ENCODE results near the gene ETFA. TPM values are rescaled to one million over a fixed set of nuclear protein-coding genes. Genes with fewer than 3 reads are reported as not detected.
"Not testable (repeated sequence)": the region's sequence is repeated elsewhere in the genome, so short reads cannot be mapped to it uniquely, and the experiment has no call there.

Gene ETFA
- polyA plus RNA-seq, 6 donors from 2014 or later, result 88.5 to 115 (median 105) TPM

DNA sequence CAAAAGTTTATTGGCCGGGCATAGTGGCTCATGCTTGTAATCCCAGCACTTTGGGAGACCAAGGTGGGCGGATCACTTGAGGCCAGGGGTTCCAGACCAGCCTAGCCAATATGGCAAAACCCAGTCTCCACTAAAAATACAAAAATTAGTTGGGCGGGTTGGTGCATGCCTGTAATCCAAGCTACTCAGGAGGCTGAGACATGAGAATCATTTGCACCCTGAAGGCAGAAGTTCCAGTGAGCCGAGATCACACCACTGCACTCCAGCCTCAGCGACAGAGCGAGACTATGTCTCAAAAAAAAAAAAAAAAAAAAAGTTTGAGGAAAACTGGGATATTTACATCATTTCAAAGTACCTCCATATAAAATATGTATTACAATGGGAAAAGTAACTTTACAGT is 40.4 kb downstream of the ETFA start:
- H3K4me1 Mint-ChIP-seq, result no peaks in the 10 kb centered on the region
- peaks cover 0 to 40% (median 28%) of the 10 kb centered on the region in 7 donors for H3K9me3 Mint-ChIP-seq
- peaks cover 44 to 50% of the 10 kb centered on the region in 2 donors for H3K36me3 Mint-ChIP-seq
- no peak overlapping the region for H3K4me3 Mint-ChIP-seq
- ATAC-seq (ENCODE audit: low read depth in 2 of 2) (no peak), DNase-seq (no peak)
- no peaks in the 10 kb centered on the region for H3K27me3 Mint-ChIP-seq
- H3K27ac Mint-ChIP-seq, result no peak overlapping the region

DNA sequence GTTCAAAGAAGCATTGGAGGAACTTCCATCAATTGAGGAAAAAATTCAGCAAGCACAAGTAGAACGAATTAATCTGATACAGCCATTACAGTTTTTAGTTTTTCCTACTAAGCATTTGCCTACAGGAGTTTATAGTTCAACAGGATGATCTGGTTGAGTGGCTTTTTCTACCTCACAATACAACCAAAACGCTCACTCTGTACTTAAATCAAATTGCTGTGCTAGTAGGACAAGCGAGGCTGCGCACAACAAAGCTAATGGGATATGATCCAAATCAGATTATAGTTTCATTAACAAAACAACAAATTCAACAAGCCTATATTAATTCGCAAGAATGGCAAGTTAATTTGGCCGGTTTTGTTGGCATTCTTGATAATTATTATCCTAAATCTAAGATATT is 44.2 kb downstream of the ETFA start:
- peaks cover 12 to 77% (median 63%) of the 10 kb centered on the region in 7 donors for H3K9me3 Mint-ChIP-seq
- peaks cover 78 to 80% of the 10 kb centered on the region in 2 donors for H3K36me3 Mint-ChIP-seq
- H3K27me3 Mint-ChIP-seq, result no peaks in the 10 kb centered on the region
- no peak overlapping the region for H3K4me3 Mint-ChIP-seq
- ATAC-seq (ENCODE audit: low read depth in 2 of 2), result no peak
- H3K27ac Mint-ChIP-seq, result no peak overlapping the region
- DNase-seq, result no peak
- no peaks in the 10 kb centered on the region for H3K4me1 Mint-ChIP-seq

DNA sequence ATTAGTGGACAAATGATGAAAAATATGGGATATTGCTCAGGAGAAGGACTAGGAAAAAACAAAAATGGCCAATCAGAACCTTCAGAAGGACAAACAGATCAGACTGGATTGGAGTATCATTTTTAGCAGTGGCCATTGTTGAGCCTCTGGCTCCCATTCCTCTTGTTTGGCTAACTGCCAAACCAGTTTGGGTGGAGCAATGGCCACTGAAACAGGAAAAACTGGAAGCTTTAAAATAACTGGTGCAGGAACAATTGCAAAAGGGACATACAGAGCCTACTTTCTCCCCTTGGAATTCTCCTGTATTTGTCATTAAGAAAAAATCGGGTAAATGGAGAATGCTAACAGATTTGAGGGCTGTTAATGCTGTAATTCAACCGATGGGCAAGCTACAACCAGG is 45.5 kb downstream of the ETFA start:
- H3K4me1 Mint-ChIP-seq; H3K27ac Mint-ChIP-seq; DNase-seq; H3K4me3 Mint-ChIP-seq; ATAC-seq (ENCODE audit: low read depth in 2 of 2); H3K27me3 Mint-ChIP-seq: not testable (repeated sequence)
- Mint-ChIP-seq H3K9me3 (peaks cover 12 to 81% (median 65%) of the 10 kb centered on the region in 7 donors), H3K36me3 (peaks cover 83 to 86% of the 10 kb centered on the region in 2 donors)

DNA sequence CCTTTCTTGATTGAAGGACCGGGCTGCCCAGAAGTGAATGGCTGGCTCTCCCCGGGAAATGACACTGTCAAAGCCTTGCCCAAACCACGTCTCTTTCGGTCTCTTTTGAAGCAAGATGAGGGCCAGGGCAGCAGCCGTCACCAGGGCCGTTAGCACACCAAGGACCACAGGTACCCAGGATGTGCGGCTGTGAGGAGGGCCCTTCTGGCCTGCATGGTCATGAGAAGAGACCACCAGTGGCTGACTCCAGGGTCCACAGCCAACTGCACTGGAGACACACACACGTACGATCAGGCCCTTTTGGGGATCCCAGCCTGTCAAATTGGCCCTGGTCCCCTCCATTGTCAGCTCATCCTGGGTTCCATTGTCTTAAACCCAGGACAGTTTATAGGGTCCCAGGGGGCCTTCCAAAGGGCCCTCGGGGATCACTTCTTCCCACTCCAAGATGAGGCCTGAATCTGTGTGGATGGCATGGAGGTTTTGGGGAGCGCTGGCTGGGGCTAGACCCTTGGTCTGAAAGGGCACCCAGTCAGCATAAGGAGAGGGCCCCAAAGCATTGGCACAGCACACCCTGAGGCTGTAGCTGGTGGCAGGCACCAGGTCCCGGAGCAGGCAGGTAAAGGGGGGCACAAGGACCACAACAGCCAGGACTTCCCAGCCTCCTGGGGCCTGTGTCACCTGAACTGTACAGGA is 50.9 kb downstream of the ETFA start:
- ATAC-seq (ENCODE audit: low read depth in 2 of 2) (no peak), DNase-seq (no peak)
- Mint-ChIP-seq H3K9me3 (peaks cover 12 to 37% (median 34%) of the 10 kb centered on the region in 7 donors), H3K4me3 (no peak overlapping the region), H3K36me3 (peaks cover 49 to 53% of the 10 kb centered on the region in 2 donors), H3K27me3 (no peaks in the 10 kb centered on the region), H3K4me1 (no peaks in the 10 kb centered on the region), H3K27ac (no peak overlapping the region)

DNA sequence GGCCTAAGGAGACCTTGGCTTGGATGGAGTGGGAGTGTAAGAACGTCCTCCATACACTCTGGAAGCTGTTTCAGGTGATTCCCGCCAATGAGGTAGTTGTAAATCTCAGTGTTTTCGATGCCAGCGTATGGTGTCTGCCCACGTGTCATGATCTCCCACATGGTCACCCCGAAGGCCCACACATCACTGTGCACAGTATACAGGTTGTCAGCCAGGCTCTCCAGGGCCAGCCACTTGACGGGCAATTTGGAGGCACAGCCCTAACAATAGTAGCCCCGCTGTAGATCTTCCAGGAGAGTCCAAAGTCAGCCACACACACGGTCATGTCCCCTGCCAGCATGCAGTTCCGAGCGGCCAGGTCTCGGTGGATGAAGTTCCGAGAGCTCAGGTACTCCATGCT is 51.9 kb downstream of the ETFA start:
- peak overlapping the region in 1 of 6 donors; percentile 60 for H3K27ac Mint-ChIP-seq
- peak overlapping the region in 1 of 8 donors; percentile 52 for H3K4me3 Mint-ChIP-seq
- H3K9me3 Mint-ChIP-seq, result peaks cover 9 to 27% (median 24%) of the 10 kb centered on the region in 7 donors
- DNase-seq (no peak), ATAC-seq (ENCODE audit: low read depth in 2 of 2) (no peak)
- peaks cover 39 to 43% of the 10 kb centered on the region in 2 donors for H3K36me3 Mint-ChIP-seq
- no peaks in the 10 kb centered on the region for H3K4me1 Mint-ChIP-seq
- no peaks in the 10 kb centered on the region for H3K27me3 Mint-ChIP-seq

DNA sequence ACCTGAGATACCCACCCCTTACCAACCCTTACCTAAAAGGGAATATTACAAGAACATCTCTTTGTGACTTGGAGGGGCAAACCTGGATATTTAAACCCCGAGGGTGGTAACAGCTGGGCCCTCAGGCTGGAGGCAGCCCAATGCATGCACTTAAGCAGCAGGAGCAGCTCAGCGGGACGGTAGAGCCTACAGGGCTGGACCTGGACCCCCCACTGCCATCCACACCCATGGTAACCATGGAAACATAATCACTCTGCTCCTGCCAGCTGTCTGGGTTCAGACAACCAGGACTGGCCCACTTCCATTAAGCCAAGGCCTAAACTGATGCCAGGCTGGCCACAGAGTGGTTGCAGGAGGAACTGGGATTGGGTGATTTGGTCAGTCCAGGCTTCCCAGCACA is 52.8 kb downstream of the ETFA start:
- H3K9me3 Mint-ChIP-seq, result peaks cover 4 to 19% (median 17%) of the 10 kb centered on the region in 7 donors
- DNase-seq (no peak), ATAC-seq (ENCODE audit: low read depth in 2 of 2) (no peak)
- no peaks in the 10 kb centered on the region for H3K4me1 Mint-ChIP-seq
- no peak overlapping the region for H3K4me3 Mint-ChIP-seq
- H3K27me3 Mint-ChIP-seq, result no peaks in the 10 kb centered on the region
- no peak overlapping the region for H3K27ac Mint-ChIP-seq
- peaks cover 30 to 34% of the 10 kb centered on the region in 2 donors for H3K36me3 Mint-ChIP-seq

DNA sequence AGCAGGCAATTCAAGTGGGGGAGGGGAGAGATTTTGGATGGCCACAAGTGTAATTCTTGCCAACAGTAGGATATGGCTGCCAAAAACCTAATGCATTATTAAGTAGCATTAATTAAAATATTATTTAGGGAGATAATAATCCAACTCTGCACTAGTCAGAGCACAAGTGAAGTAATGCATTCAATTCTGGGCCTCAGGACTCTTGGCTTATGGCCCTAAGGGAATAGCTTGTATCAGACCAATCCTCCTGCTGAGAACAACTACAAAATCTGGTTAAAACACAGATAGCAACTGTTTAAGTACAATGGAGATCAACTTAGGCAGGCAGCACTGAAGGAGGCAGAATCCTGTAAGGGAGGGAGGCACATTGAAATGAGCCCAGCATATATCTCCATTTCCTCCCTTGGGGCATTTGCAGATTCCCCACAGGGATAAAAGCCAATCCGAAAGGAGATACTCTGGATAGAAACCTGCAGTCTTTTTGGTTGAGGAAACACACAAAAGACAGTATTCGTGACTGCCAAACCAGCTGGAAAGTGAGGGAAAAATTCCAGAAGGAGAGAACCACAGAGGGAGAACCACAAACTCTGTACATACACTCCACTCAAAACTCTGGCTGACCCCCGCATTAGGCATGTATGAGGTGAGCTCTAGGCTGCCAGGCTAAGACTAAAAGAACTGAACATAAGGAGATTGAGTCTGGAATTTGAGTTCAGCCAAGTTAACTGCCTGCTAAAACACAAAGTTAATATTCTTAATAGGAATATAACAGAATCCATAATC is 57.4 kb downstream of the ETFA start:
- ATAC-seq (ENCODE audit: low read depth in 2 of 2) (no peak), DNase-seq (no peak)
- Mint-ChIP-seq H3K27ac (no peak overlapping the region), H3K27me3 (no peaks in the 10 kb centered on the region), H3K36me3 (no peaks in the 10 kb centered on the region), H3K9me3 (peaks cover 0 to 4% (median 0%) of the 10 kb centered on the region in 7 donors), H3K4me3 (no peak overlapping the region), H3K4me1 (peaks cover 0 to 4% (median 0%) of the 10 kb centered on the region in 3 donors)

DNA sequence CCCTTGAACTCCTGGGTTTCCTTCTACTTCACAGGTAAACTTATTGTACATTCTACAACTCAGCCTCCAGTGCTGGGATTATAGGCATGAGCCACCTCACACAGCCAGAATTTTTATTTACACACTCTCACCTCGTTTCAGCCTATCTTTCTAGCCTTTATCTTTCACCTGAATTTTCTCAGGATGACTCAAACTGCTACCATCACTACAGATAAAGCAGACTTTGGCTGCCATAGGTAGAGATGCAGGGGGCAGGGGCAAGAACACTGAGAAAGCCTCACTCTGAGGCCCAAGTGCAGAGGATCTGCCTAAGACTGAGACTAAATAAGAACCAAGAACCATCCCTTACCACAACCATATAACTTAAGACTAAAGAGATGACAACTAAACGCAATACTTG is 59.0 kb downstream of the ETFA start:
- no peak overlapping the region for H3K4me3 Mint-ChIP-seq
- no peaks in the 10 kb centered on the region for H3K27me3 Mint-ChIP-seq
- H3K9me3 Mint-ChIP-seq, result peaks cover 0 to 4% (median 0%) of the 10 kb centered on the region in 7 donors
- DNase-seq, result no peak
- no peaks in the 10 kb centered on the region for H3K36me3 Mint-ChIP-seq
- peaks cover 0 to 4% (median 0%) of the 10 kb centered on the region in 3 donors for H3K4me1 Mint-ChIP-seq
- no peak for ATAC-seq (ENCODE audit: low read depth in 2 of 2)
- H3K27ac Mint-ChIP-seq, result no peak overlapping the region

DNA sequence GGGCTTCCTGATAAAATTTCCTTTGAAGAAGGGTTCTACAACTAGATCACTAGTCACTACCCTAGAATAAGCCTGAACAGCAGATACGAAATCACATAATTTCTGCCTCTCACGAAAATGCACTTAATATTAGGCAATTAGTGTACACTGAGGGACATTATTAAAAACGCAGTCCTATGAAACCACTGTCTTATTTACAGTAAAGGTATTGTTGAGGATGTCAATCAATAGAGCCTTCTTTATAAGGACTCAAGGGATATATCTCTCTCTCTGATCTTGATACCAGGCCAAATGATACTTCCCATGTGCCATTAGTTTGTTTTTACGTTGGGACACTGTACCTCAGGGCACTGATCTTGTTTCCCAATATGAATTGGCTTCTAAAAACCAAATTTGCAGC is 59.6 kb downstream of the ETFA start:
- Mint-ChIP-seq H3K9me3 (peaks cover 0 to 3% (median 0%) of the 10 kb centered on the region in 7 donors), H3K27ac (no peak overlapping the region), H3K4me3 (no peak overlapping the region), H3K27me3 (no peaks in the 10 kb centered on the region), H3K4me1 (peaks cover 0 to 4% (median 0%) of the 10 kb centered on the region in 3 donors), H3K36me3 (no peaks in the 10 kb centered on the region)
- DNase-seq (no peak), ATAC-seq (ENCODE audit: low read depth in 2 of 2) (no peak)

DNA sequence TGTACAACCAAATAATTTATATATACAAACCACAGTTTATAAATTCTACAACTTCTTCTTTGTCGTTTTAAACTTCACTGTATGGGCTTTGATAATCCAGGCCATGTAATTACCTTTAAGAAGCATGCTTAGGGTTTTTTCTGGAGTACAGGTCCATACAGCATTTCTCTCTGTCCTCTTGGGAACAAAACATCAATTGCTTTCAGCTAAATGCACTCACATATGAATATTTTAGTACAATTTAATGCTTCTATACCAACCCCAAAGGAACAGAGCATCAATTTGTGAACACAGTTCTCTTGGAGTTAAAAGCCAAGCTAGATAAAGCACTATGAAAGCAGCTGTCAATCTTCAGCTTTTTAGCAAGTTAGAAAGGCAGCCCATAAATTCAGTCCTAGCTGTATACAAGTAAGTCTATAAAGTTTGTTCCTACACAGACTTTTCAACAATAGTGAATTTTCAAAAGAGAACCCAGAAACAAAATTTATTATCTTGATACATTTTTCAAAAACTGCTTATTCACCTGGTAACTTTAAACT is 66.1 kb downstream of the ETFA start:
- no peaks in the 10 kb centered on the region for H3K9me3 Mint-ChIP-seq
- no peak for DNase-seq
- H3K4me1 Mint-ChIP-seq, result no peaks in the 10 kb centered on the region
- H3K27ac Mint-ChIP-seq, result no peak overlapping the region
- H3K36me3 Mint-ChIP-seq, result peaks cover 10% of the 10 kb centered on the region in 2 donors
- no peak for ATAC-seq (ENCODE audit: low read depth in 2 of 2)
- no peaks in the 10 kb centered on the region for H3K27me3 Mint-ChIP-seq
- no peak overlapping the region for H3K4me3 Mint-ChIP-seq

DNA sequence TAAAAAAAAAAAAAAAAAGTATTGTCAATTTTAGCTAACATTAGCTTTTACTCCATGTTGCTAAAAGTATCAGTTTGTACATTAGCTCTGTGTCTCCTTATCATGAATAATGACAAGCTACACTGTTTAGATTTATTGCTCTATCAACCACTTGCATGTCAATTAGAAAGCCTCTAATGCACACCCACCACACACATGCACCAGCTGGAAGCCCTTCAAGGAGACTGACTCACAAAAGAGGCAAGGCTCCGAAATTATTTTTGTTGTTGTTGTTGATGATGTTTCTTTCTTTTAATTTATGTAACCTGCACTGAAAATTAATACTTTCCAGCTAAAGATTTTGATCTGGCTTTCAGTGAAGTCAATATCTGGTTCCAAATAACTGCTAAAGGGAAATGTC is 71.5 kb downstream of the ETFA start:
- H3K4me1 Mint-ChIP-seq, result no peaks in the 10 kb centered on the region
- H3K27ac Mint-ChIP-seq, result peak overlapping the region in 2 of 6 donors; percentile 37 to 76
- H3K27me3 Mint-ChIP-seq, result no peaks in the 10 kb centered on the region
- DNase-seq, result no peak
- no peaks in the 10 kb centered on the region for H3K9me3 Mint-ChIP-seq
- ATAC-seq (ENCODE audit: low read depth in 2 of 2), result no peak
- H3K4me3 Mint-ChIP-seq, result no peak overlapping the region
- peaks cover 10% of the 10 kb centered on the region in 2 donors for H3K36me3 Mint-ChIP-seq

DNA sequence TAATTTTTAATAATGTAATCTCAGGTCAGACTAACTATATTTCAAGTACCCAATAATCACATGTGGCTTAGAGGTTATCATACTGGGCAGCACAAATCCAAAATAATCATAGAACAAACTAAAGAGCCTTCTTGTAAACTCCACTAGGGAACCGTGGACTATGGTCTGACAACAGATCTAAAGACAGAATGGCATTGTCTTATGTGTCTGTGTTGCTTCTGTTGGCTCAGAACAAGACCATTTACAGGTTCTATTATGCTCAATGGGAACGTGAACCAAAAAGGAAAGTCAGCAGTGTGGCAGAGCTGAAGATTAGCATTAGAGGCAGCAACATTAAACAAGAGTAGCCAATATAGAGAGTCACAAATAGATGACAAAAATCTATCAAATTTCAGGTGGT is 74.9 kb downstream of the ETFA start:
- Mint-ChIP-seq H3K27ac (no peak overlapping the region), H3K4me1 (no peaks in the 10 kb centered on the region), H3K4me3 (no peak overlapping the region), H3K27me3 (no peaks in the 10 kb centered on the region), H3K9me3 (no peaks in the 10 kb centered on the region), H3K36me3 (no peaks in the 10 kb centered on the region)
- ATAC-seq (ENCODE audit: low read depth in 2 of 2) (no peak), DNase-seq (no peak)

DNA sequence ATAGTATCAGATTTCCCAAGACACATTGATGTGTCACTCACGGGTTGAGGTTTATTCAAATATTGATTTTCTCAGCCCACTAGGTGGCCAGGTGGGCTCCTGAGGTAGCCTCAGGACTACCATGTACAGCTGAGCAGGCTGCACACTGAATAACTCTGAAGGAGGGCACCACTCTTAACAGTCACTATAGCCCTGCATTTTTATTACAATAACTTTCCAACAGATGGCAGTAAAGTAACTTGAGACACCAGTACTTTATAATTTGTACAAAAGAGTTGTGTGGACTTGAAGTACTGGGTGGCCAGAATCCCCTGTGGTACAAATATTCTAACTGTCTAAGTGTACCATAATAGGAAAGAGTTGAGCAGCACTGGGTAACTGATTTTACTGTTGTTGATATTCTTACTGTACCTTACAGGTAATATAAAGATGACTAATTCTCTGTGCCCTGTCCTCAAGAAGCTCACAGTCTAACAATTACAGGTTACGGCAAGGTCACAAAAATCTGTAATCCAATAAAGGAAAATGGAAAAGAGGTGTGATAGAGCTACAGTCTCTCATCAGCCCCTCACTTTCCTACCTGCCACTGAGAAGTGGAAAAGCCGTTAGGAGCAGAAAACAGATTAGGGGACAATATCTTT is 76.0 kb downstream of the ETFA start:
- no peak overlapping the region for H3K4me3 Mint-ChIP-seq
- no peaks in the 10 kb centered on the region for H3K27me3 Mint-ChIP-seq
- DNase-seq (peak; percentile 12), ATAC-seq (ENCODE audit: low read depth in 2 of 2) (peak; percentile 49 to 55)
- no peaks in the 10 kb centered on the region for H3K36me3 Mint-ChIP-seq
- no peaks in the 10 kb centered on the region for H3K4me1 Mint-ChIP-seq
- H3K9me3 Mint-ChIP-seq, result no peaks in the 10 kb centered on the region
- no peak overlapping the region for H3K27ac Mint-ChIP-seq
